ENCODE results near the gene AUTS2. TPM values are rescaled to one million over a fixed set of nuclear protein-coding genes. Genes with fewer than 3 reads are reported as not detected.

Gene AUTS2
- total RNA-seq, 1 experiment from 2014 or later, result 50.0 TPM

DNA sequence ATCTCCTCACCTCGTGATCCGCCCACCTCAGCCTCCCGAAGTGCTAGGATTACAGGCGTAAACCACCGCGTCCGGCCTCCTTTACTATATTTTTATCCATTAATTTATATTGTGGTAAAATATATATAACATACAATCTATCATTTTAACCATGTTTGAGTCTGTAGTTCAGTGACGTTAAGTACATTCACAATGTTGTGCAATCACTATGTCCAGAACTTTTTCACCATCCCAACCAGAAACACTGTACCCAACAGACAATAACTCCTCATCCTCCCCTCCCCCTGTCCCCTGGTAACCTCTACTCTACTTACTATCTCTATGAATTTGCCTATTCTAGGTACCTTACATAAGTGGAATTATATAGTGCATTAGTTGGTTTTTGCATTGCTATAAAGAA lies 1236.1 kb downstream of the AUTS2 start (continued):
- TF ChIP-seq ZNF512 (CRISPR knock-in tag; IDR thresholded peaks at IDR 0.05; ENCODE audit: borderline replicate concordance), result no peak
- no peak for TF ChIP-seq CREB1 (CRISPR knock-in tag; IDR thresholded peaks at IDR 0.05)

DNA sequence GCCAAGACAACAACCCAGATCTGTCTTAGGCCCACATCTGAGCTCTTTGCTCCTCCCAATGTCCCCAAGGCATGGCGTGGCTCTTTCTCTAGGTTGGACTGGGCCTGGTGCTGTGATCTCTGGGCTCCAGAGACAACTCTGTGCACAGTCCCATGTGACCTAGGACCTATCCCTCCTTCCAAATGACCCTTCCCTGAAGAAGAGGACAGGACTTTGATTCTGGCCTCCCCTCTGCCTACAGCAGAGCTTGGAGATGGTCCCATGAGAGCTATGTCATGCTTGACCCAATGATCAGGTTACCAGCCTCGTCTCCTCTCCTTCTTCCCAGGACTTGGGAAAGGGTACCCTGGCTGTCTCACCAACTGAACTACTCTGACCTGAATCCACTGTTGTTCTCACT lies 1237.4 kb downstream of the AUTS2 start:
- CTCF ChIA-PET, result no interaction called here
- Mint-ChIP-seq H3K4me3 (no peak overlapping the region), H3K36me3 (peaks cover 45% of the 10 kb centered on the region), H3K4me1 (peaks cover 19% of the 10 kb centered on the region), H3K27ac (peak overlapping the region; percentile 87), H3K27me3 (ENCODE audit: low read depth) (peaks cover 9% of the 10 kb centered on the region), H3K9me3 (peaks cover 36% of the 10 kb centered on the region)
- DNase-seq (ENCODE audit: low spot score) (no peak), ATAC-seq (no peak)
- POLR2A ChIA-PET, result no interaction called here
- no peak for TF ChIP-seq ZNF671 (CRISPR knock-in tag; IDR thresholded peaks at IDR 0.05)
- TF ChIP-seq, protein P1, sequence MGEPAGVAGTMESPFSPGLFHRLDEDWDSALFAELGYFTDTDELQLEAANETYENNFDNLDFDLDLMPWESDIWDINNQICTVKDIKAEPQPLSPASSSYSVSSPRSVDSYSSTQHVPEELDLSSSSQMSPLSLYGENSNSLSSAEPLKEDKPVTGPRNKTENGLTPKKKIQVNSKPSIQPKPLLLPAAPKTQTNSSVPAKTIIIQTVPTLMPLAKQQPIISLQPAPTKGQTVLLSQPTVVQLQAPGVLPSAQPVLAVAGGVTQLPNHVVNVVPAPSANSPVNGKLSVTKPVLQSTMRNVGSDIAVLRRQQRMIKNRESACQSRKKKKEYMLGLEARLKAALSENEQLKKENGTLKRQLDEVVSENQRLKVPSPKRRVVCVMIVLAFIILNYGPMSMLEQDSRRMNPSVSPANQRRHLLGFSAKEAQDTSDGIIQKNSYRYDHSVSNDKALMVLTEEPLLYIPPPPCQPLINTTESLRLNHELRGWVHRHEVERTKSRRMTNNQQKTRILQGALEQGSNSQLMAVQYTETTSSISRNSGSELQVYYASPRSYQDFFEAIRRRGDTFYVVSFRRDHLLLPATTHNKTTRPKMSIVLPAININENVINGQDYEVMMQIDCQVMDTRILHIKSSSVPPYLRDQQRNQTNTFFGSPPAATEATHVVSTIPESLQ (CRISPR knock-in tag; IDR thresholded peaks at IDR 0.05), result no peak
- no peak for TF ChIP-seq HMGA2 (CRISPR knock-in tag; IDR thresholded peaks at IDR 0.05)
- no peak for TF ChIP-seq MYBL2 (CRISPR knock-in tag; IDR thresholded peaks at IDR 0.05)
- no peak for TF ChIP-seq E2F5 (CRISPR knock-in tag; IDR thresholded peaks at IDR 0.05)
- no peak for TF ChIP-seq PRRX2 (CRISPR knock-in tag; IDR thresholded peaks at IDR 0.05)
- no peak for TF ChIP-seq ELF4 (CRISPR knock-in tag; IDR thresholded peaks at IDR 0.05; ENCODE audit: low read depth)
- TF ChIP-seq, protein P2, sequence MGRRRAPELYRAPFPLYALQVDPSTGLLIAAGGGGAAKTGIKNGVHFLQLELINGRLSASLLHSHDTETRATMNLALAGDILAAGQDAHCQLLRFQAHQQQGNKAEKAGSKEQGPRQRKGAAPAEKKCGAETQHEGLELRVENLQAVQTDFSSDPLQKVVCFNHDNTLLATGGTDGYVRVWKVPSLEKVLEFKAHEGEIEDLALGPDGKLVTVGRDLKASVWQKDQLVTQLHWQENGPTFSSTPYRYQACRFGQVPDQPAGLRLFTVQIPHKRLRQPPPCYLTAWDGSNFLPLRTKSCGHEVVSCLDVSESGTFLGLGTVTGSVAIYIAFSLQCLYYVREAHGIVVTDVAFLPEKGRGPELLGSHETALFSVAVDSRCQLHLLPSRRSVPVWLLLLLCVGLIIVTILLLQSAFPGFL (CRISPR knock-in tag; IDR thresholded peaks at IDR 0.05; ENCODE audit: borderline replicate concordance), result no peak

DNA sequence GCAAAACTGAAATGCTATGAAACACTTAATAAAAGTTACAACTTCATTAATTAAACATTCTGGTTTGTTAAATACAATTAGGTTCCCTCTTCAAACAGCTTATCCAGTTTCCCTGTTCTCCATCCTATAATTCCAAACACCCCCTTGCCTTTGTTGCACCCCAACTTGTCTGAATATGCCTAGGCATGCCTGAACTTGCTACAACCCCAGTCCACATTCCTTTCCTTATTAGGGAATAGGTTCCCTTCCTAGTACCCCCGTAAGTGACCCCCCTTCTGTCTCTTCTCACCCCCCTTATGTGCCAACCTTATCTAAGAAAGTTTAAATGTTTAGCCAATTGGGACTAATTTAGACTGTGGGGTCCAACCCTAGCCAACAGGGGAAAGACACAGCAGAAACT lies 1238.0 kb downstream of the AUTS2 start:
- H3K27ac Mint-ChIP-seq, result peak overlapping the region; percentile 44
- POLR2A ChIA-PET, result no interaction called here

DNA sequence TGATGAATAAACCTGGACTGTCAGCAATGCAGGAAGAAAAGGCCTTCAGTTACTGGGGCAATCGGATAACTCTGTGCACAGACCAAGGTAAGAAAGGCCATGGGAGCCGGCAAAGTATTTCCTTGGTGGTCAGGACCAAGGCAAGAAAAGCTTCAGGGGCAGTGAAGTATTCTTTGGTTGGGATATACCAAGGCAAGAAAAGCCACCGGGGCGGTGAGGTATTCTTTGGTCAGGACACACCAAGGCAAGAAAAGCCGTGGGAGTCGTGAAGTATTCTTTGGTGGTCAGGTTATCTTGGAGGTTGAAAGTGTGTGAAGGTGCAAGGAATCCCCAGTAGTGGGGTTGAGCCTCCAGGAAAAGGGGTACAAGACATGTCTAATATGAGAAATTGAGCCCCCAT lies 1238.7 kb downstream of the AUTS2 start:
- ATAC-seq (no peak), DNase-seq (ENCODE audit: low spot score) (no peak)
- peaks cover 9% of the 10 kb centered on the region for H3K27me3 Mint-ChIP-seq (ENCODE audit: low read depth)
- POLR2A ChIA-PET, result no interaction called here
- no peak overlapping the region for H3K4me3 Mint-ChIP-seq
- peaks cover 46% of the 10 kb centered on the region for H3K36me3 Mint-ChIP-seq
- peaks cover 38% of the 10 kb centered on the region for H3K9me3 Mint-ChIP-seq
- CTCF ChIA-PET, result no interaction called here
- H3K4me1 Mint-ChIP-seq, result peaks cover 17% of the 10 kb centered on the region
- peak overlapping the region; percentile 43 for H3K27ac Mint-ChIP-seq
- TF ChIP-seq ZNF219 (CRISPR knock-in tag; IDR thresholded peaks at IDR 0.05; ENCODE audit: borderline replicate concordance), result no peak
- TF ChIP-seq SMAD4 (CRISPR knock-in tag; IDR thresholded peaks at IDR 0.05), result no peak
- no peak for TF ChIP-seq ZNF138 (CRISPR knock-in tag; conservative IDR thresholded peaks at IDR 0.05)
- TF ChIP-seq TP53 (CRISPR knock-in tag; IDR thresholded peaks at IDR 0.05), result no peak
- no peak for TF ChIP-seq CREB1 (CRISPR knock-in tag; IDR thresholded peaks at IDR 0.05)
- TF ChIP-seq ZNF416 (CRISPR knock-in tag; IDR thresholded peaks at IDR 0.05), result no peak
- TF ChIP-seq CREM (CRISPR knock-in tag; IDR thresholded peaks at IDR 0.05), result no peak
- TF ChIP-seq JUN (CRISPR knock-in tag; IDR thresholded peaks at IDR 0.05), result no peak
- TF ChIP-seq ZNF425 (CRISPR knock-in tag; conservative IDR thresholded peaks at IDR 0.05), result no peak

More for the DNA sequence above, 1238.0 kb downstream of the AUTS2 start:
- DNase-seq (ENCODE audit: low spot score) (no peak), ATAC-seq (no peak)
- Mint-ChIP-seq H3K27me3 (ENCODE audit: low read depth) (peaks cover 9% of the 10 kb centered on the region), H3K4me3 (no peak overlapping the region), H3K36me3 (peaks cover 45% of the 10 kb centered on the region), H3K9me3 (peaks cover 36% of the 10 kb centered on the region), H3K4me1 (peaks cover 17% of the 10 kb centered on the region)
- TF ChIP-seq TP53 (CRISPR knock-in tag; IDR thresholded peaks at IDR 0.05) (peak; percentile 71; the same call in 1 of the 2 replicates), FOXJ3 (CRISPR knock-in tag; IDR thresholded peaks at IDR 0.05; ENCODE audit: borderline replicate concordance) (no peak), FOXK1 (CRISPR knock-in tag; IDR thresholded peaks at IDR 0.05) (no peak), MLX (CRISPR knock-in tag; IDR thresholded peaks at IDR 0.05) (no peak), SP1 (CRISPR knock-in tag; conservative IDR thresholded peaks at IDR 0.05) (no peak), ZNF138 (CRISPR knock-in tag; conservative IDR thresholded peaks at IDR 0.05) (no peak)
- CTCF ChIA-PET, result no interaction called here
